Middle frontal gyrus (tissue), 1 donor: ENCODE results near the gene SLC37A1.

Experiments
- DNase-seq: peaks from one replicate; pipeline ENCODE4 v3.0.0-alpha.2; 2015; ENCODE audit warnings: low spot score; ENCODE audit errors: extremely low spot score

The SLC37A1 gene

DNA sequence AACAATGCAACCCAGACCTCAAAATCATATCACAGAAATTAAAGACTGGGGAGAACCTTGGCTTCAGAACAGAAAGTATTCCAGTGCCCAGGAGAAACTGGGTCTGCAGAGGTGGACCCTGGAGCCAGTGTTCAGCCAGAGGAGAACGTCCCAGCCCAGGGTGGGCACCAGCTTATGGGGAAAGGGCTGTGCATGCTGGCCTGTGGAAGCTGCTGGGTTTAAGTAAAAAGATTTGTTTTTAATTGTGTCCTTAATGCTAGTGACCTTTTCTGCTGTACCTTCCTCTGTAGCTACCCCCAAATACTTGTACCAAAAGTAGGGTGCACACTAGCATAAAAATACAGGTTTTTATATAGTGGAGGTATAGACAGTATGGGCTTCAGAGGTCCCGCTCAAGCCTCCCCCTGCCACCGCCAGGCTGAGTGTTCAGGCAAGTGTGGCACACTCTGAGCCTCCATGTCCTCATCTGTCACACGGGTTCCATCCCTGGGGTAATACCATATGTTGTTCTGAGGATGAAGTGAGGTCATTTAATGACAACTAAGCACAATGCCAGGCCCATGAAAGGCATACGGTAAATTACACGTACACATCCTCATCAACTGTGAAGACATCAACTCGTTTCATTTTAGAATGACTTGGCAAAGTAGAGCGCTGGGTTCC lies 47.0 kb downstream of the SLC37A1 start:
- no peak for DNase-seq

DNA sequence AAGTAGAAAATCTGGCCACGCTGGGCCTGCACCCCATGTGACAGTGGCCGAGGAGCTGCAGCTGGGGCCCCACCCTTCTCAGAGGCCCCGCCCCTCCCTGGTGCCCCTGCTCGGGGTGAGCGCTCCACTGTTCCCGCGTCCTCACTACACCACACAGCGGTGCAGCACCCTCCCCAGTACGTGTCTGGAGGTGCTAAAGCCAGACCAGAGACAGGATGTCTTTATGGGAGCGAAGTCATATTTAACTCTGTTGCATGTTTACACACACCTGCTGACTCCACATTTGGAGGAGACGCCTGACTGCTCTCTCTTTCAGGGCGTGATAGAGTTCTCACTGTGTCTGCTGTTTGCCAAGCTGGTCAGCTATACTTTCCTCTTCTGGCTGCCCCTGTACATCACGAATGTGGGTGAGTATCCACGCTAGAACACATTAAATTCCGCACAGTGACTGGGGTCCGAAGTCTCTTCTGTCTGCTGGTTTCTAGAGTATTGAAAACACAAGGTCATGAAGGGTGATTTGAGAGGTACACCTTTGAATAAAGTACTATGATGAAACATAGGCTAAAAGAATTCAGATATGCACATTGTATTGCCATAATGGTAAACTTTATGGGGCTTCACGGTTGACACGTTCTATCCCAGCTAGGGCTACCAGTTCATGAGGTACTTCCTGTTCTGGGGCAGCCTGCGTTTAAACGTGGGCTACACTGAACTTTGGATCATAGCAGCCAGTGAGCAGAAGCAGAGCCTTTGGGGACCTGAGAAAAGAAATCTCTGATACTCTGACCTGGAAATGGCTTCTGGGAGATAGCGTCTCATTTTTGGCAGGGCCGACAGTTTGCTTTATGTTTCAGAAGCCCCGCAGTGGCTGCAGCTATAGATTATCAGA lies 48.4 kb downstream of the SLC37A1 start:
- no peak for DNase-seq

DNA sequence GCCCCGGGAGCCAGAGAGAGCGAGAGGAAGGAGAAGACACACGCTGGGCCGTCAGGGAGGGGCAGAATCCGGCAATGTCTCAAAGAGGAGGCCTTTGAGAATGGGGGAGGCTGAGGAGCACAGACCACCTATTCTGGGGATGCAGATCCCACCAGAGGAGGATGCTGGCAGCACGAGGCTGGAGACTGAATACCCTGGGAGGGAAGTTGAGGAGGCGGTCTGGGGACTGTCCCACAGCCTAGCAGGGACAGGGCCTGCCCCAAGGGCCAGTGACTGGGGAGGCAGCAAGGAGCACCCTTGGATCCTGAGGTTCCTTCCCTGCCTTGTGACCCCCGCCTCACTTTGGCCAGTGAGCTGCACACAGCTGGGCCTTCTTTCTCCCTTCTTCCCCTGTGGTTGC lies 49.2 kb downstream of the SLC37A1 start:
- no peak for DNase-seq

DNA sequence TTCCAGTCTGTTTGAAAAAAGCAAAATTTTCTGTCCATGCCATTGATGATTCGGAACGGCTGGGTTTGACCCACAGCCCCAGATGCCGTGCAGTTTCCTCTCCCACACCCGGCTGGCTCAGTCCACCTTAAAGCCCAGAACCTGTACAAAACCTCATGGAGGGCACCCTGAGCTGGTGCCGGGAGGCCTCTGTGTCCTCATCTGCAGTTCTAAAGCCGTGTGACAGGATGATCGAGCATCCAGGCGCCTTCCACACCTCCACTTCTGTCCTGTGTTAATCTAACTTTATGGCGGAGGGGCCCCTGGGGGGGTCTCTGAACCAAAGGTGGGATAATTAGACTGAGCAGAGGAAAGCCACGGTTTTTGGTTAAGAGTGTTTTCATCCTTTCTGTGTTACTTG lies 49.6 kb downstream of the SLC37A1 start:
- DNase-seq = no peak

DNA sequence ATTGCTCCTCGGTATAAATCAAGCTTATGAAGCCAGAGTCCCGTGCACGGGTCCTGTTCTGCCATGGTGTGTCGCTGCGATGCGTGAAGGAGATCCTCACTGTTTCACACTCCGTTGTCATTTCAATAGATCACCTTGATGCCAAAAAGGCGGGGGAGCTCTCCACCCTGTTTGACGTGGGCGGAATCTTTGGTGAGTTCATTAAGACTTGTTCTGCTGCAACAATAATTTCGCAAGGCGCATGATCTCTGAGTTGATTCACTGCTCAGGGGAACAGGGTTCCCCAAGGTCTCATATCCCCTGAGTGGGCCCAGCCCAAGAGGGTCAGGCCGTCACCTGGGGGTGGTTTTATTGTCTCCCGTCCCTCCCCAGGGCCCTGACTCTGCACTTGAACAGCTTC lies 50.0 kb downstream of the SLC37A1 start:
- no peak for DNase-seq

DNA sequence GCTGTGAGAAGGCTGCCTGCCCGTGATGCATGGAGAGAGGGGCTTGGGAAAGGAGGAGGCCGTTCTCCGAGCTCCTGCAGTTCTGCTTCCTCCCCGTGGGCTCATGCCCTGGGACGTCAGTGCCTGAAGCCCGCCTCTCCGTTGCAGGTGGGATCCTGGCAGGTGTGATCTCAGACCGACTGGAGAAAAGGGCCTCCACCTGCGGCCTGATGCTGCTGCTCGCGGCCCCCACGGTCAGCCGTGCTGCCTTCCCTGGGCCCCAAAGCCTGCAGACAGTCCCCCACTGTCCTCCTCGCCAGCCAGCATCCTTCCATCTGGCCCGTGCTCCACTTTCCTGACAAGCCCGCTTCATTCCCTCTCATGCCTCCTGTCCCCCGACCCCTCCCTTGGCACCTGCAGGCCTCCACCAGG lies 50.9 kb downstream of the SLC37A1 start:
- DNase-seq = no peak

DNA sequence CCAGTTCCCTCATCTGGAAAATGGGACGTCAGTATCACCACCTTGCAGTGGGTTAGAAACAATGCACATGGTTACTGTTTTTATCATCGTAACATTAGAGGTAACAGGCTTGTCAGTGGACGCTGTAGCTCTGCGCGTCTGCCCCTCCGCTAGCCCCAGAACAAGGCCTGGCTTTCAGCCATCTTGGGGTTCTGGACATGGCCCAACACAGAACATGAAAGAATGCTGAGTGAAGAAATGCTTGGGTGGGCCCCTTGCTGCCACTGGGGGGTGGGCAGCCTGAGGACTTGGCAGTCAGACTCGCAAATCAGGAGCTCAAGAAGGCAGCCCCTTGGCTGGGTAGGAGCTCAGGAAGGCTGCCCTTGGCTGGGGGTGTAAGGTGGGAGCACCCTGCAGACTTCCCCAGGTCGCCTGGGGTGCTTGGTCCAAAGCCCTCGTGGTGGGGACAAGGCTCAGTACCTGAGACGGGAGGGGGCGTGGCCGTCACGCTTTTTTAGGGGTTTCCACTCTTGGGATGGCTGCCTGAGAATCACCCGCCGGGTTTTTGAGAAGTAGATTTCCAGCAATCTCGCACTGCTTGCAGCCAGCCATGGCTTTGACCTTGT lies 51.7 kb downstream of the SLC37A1 start:
- no peak for DNase-seq

DNA sequence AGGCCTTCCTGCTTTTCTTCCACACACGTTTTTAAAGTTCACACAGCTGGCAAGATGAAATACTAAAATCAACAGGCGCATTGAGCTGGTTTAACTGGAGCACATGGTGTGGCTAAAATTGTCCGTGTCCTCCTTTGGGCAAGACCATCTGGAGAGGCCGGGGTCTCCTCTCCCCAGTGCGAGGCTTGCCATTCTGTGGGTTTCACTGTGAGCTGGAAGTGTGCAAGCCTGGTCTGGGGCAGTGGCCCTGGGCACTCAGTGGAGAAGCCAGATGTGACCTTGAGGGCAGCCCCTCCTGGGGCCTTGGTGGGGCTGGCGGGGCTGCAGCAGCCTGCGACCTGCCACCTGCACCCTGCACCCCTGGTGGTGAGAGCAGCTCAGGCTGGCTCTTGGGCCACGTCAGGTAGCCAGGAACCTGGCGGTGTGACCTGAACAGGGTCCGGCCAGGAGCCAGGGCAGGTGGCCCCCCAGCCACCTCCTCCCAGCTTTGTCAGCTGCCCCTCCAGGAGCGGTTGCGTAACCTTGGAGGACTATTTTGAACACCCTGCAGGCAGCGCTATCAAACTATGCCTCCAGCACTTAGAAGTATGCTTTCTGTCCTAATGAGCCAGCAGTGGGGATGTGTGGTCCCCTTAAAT lies 52.4 kb downstream of the SLC37A1 start:
- no peak for DNase-seq

DNA sequence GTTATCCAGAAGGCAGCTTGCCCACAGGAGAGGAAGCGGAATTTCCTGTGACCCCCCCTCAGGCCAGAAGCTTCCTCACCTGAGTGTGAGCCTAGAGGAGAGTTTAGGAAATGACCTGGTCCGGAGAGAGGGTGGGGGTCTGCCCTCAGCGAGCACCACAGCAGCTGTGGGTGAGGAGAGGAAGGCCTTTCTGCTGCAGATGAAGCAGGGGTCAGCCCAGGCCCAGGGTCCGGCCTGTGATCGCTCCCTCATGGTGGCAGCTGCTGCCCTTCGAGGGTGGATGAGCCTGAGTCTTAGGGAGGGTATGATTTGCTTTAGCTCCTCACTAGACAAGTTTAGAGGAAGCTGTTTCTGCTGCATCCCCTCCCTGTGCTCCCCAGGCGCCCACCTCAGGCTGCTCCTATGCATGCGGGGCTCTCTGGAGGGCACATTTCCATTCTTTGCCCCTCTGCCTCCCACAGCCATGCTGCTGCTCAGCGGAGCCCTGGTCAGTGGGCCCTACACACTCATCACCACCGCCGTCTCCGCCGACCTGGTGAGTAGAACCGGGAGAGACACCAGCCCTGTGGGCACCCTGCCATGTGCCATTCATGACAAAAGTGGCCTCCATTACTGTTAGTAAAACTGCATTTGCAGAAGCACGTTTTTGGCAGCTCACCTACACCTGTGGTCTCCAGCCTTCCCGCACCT lies 53.0 kb downstream of the SLC37A1 start:
- no peak for DNase-seq

DNA sequence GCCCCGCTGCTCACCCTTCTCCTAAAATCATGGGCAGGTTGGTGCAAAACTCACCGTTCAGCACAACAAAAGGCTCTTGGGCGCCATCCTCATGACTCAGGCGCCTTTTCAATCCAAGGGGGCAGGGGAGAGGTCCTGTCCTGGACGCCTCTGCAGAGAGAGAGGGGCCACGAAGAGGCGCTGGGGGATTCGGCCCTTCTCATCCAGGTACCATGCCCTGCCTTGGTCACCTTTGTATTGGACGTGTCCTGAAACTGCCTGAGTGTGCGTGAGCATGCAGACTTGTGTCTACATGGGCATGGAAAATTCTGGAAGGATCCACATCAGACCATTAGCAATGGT lies 53.5 kb downstream of the SLC37A1 start:
- no peak for DNase-seq

DNA sequence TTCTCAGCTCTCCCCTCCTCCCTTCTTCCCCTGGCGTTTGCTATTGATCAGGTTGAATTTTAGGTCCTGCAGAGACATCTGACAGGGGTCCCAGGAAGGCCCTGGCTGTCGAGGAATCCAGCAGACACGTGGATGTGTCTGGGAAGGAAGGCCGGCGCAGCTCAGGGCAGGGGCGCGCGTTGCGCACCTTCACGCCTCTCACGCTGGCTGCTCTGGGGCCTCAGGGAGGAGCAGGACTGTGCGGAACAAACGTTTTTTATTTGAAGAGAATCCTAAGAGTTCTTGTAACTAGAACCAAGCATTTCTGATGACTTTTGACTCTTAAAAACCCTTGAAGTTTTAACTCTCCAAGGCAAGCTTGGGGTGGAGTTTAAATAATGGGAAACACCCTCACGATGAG lies 54.2 kb downstream of the SLC37A1 start:
- DNase-seq = no peak

DNA sequence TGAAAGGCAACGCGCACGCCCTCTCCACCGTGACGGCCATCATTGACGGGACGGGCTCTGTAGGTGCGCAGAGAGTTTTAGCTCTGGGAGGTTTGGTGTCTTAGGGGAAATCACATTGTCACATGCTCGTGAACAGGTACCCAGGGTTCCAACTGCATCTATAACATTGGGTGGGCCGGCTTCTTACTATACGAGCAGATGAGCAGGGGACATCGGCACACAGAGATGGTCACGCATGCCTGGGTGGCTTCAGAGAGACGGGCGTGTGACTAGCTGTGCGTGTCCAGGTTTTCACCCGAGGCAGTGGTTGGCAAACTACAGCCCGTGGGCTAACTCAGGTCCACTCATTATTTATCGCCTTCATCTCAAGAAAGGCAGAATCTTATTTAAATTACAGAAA lies 54.7 kb downstream of the SLC37A1 start:
- no peak for DNase-seq

DNA sequence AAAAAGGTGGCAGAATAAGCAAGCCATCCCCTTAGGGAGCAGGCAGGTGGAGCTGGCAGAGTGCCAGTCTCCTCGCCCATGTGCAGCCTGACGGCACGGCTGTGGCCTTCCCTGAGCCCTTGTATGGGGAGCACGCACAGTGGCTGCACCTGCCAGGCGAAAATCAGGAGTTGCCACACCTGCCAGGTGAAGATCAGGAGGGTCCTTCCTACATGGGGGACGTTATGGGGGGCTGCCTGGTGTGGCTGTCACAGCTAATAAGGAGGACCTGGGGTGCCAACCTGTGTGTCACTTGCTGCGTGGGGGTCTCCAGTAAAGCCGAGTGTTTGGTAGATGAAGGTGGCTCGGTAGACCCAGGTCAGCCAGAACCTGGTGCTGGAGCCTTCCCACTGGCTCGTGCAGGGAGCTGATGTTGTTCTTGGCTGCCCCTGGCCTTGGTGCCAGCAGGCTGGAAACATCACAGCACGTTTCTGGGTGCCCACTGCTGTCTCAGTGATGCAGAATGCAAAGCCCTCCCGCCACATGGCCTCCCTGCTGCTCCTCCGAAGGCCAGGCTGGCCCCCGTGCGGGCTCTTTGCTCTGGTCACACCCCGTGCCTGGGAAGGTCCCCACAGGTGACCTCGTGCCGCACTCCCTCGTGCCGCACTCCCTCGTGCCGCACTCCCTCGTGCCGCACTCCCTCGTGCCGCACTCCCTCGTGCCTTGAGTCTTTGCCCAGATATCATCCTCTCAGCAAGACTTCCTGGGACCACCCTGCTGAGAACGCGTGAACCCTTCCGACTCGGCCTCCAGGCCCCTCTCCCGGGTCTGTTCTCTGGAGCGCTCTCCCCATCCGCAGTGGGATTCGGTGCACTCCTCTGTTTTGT lies 55.4 kb downstream of the SLC37A1 start:
- DNase-seq = no peak

DNA sequence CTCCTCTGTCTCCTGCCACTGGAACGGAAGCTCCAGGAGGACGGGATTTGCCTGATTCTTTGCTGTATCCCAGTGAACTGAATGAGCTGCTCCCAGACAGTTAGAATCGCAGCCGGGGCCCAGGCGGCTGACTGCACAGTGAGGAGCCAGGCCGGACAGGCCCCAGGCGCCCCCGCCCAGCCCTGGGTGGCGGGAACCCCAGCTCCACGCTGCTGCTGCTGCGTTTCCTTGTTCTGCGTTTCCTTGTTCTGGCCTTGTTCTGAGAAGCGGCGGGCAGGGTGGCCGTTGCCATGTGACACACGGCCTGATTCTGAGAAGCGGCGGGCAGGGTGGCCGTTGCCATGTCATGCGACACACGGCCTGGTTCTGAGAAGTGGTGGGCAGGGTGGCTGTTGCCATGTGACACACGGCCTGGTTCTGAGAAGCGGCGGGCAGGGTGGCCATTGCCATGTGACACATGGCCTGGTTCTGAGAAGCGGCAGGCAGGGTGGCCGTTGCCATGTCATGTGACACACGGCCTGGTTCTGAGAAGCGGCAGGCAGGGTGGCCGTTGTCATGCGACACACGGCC lies 56.2 kb downstream of the SLC37A1 start:
- no peak for DNase-seq

DNA sequence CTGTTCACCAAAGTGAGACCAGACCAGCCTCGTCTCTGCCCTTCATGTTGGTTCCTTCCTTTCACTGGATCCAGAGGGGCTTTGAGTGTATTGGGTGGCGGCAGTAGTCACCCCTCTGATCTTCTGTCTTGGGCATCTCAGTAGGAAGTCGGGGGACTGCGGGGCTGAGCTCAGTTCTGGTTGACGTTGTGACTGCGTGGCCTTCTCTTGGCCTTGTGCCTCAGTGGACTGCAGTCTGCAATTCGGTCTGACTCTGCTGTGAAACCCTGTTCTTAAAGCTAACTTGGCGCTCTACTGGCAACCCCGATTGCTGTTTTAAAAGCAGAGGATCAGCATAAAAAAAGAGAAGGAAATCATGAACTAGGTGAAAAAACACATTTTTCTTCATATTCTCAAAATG lies 56.7 kb downstream of the SLC37A1 start:
- no peak for DNase-seq

DNA sequence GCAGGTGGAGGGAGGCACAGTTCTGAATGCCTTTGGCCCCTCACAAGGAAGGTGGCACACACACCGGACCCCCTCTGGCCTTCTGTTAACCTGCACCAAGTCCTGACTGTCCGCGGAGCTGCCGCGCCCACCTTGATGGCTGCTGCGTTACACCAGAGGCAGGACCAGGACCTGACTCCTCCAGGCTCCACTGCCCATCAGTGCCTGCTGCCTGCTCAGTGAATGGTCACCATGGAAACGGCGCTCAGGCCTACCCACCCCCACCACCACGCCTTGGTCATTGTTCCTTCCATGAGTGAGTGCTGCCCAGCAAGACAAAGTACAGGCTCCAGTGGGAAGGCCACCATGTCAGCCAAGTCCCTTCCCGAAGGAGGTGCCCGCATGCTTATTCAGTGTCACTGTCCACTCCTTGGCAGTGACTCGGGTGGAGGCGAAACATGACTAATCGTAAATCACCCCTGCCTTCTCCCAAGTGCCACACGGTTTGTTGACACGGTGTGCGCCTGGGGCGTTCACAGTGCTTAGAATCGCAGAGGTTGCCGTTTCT lies 57.3 kb downstream of the SLC37A1 start:
- no peak for DNase-seq

DNA sequence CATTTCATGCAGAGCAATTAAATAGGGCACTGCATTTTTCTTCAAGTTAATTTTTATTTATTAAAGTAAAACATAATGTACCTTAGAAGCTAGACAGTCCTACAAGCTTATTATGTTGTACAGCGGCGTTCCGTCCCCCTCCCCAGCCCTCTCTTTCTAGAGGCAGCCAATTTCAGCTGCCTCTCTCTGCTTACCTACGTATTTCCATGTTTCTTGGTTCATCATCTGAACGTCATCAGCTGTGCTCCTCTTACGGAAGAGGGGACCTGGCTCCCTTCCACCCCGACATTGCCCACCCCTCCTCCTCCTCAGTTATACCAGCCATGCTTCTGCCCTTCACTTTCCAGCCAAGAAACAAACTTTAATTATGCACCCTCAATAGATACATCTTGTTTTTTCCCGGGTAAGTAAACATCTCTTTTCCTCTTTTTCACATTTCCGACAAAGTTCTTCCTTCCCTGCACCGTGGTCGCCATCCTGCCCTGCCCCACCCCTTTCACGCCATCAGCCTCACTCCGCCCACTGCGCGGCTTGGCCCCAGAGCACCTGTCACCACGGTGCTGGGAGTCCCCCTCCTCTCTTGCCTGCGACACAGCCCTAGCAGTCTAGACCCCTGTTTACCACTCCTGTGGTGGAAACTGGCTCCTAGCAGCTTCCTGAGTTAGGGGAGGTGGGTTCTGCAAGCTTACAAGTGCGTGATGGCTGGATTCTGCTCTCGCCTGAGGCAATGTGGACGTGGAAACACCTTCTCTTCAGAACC lies 57.9 kb downstream of the SLC37A1 start:
- DNase-seq = no peak

DNA sequence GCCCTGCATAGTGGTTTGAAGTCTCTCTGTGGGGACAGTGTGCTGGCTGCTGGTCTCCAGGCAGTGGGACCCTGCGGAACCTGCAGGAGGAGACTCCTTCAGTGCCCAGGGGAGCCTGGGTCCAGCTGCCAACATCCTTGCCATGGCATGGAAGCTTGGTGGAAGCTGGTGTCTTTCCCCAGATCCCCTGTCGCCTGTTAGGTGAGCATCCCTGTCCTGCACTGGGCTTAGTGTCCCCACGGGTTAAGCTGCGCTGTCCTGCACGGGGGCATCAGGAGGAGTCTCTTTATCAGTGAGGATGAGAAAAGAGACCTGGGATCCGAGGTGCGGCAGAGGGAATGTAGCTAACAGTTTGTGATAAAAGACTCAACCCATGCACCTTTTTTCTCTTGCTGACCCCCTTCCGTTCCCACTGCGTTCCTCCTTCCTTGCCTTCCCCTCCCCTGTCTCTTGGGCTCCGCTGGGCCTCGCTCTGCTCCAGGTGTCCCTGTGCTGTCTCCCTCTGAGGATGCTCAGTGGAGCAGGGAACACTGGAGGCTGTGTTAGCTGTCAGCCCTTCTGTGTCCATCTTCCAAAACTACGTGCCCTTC lies 59.3 kb downstream of the SLC37A1 start:
- DNase-seq = no peak
